Measurements from ENCODE around the gene MGAT4C. TPM values are rescaled to one million over a fixed set of nuclear protein-coding genes. Genes with fewer than 3 reads are reported as not detected.
A peak's percentile ranks its signal among the peaks of the same experiment; 100 is the strongest.
"Not testable (repeated sequence)": the region's sequence is repeated elsewhere in the genome, so short reads cannot be mapped to it uniquely, and the experiment has no call there.

The MGAT4C gene
- total RNA-seq = 10 to 100 TPM in 1 of 2 donors, 1 to 10 TPM in 1; 9.5 to 28.8 TPM
- polyA plus RNA-seq (ENCODE audit: insufficient read length in 2 of 2) = 10 to 100 TPM in 1 of 2 donors, 1 to 10 TPM in 1; 6.9 to 10.4 TPM
- long read RNA-seq, donor 1, full-length matches to known transcripts = 2 of 2 reads
- long read RNA-seq, donor 1, partial matches to known transcripts = 0 of 2 reads
- long read RNA-seq, donor 1, other reads (novel, unspliced or antisense) = 0 of 2 reads
- long read RNA-seq, donor 2, full-length matches to known transcripts = 1 of 1 reads
- long read RNA-seq, donor 2, partial matches to known transcripts = 0 of 1 reads
- long read RNA-seq, donor 2, other reads (novel, unspliced or antisense) = 0 of 1 reads
- long read RNA-seq, donor 3, full-length matches to known transcripts = 1 of 1 reads
- long read RNA-seq, donor 3, partial matches to known transcripts = 0 of 1 reads
- long read RNA-seq, donor 3, other reads (novel, unspliced or antisense) = 0 of 1 reads
- long read RNA-seq, donor 4 = 0 reads

- H3K36me3 ChIP-seq (ENCODE audit: control insufficient read depth, insufficient read depth, low read length) = no peaks in the 10 kb centered on the region
- H3K4me1 ChIP-seq (ENCODE audit: control insufficient read depth, insufficient read depth, low read length) = no peaks in the 10 kb centered on the region
- no peak within 1 kb of the TSS for H3K4me3 ChIP-seq (ENCODE audit: low read depth, low read length)
- 22% methylated on average over 3 of the region's 3 CpGs for WGBS (ENCODE audit: insufficient coverage)
- peak in 2 of 6 donors; percentile 38 to 79 for DNase-seq (ENCODE audit: low read depth in 4 of 6, low spot score in 6 of 6)
- no peaks in the 10 kb centered on the region for H3K9me3 ChIP-seq (ENCODE audit: control insufficient read depth, insufficient read depth, low read length)
- no peak within 1 kb of the TSS for H3K27ac ChIP-seq (ENCODE audit: low read depth, low read length)
- H3K27me3 ChIP-seq (ENCODE audit: control insufficient read depth, insufficient read depth, low read length) = no peaks in the 10 kb centered on the region
These were observed at the start of gene MGAT4C for GRCh38 chr12:86256163-86256562. MGAT4C (minus strand) TSS chr12:86256391.

DNA sequence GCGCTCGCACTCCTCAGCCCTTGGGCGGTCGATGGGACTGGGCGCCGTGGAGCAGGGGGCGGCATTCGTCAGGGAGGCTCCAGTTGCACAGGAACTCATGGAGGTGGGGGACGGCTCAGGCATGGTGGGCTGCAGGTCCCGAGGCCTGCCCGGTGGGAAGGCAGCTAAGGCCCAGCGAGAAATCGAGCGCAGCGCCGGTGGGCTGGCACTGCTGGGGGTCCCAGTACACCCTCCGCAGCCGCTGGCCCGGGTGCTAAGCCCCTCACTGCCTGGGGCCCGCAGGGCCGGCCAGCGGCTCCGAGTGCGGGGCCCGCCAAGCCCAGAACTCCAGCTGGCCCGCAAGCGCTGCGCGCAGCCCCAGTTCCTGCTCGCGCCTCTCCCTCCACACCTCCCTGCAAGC, 40.2 kb upstream of the MGAT4C start:
- H3K4me1 ChIP-seq (ENCODE audit: control insufficient read depth, insufficient read depth, low read length); H3K9me3 ChIP-seq (ENCODE audit: control insufficient read depth, insufficient read depth, low read length); H3K27ac ChIP-seq (ENCODE audit: low read depth, low read length); H3K4me3 ChIP-seq (ENCODE audit: low read depth, low read length); DNase-seq (ENCODE audit: low read depth in 4 of 6, low spot score in 6 of 6); H3K36me3 ChIP-seq (ENCODE audit: control insufficient read depth, insufficient read depth, low read length); H3K27me3 ChIP-seq (ENCODE audit: control insufficient read depth, insufficient read depth, low read length): not testable (repeated sequence)
- 96% methylated on average over 30 of the region's 31 CpGs for WGBS (ENCODE audit: insufficient coverage)

GRCh38 chr12:86293682-86294240, 37.6 kb upstream of the MGAT4C start:
- no peak overlapping the region for H3K27ac ChIP-seq (ENCODE audit: low read depth, low read length)
- WGBS (ENCODE audit: insufficient coverage) = 82% methylated on average over 1 of the region's 3 CpGs
- DNase-seq (ENCODE audit: low read depth in 4 of 6, low spot score in 6 of 6) = no peak

GRCh38 chr12:86292480-86292879, 36.3 kb upstream of the MGAT4C start:
- H3K36me3 ChIP-seq (ENCODE audit: control insufficient read depth, insufficient read depth, low read length) = no peaks in the 10 kb centered on the region
- no peaks in the 10 kb centered on the region for H3K27me3 ChIP-seq (ENCODE audit: control insufficient read depth, insufficient read depth, low read length)
- DNase-seq (ENCODE audit: low read depth in 4 of 6, low spot score in 6 of 6) = no peak
- no peaks in the 10 kb centered on the region for H3K4me1 ChIP-seq (ENCODE audit: control insufficient read depth, insufficient read depth, low read length)
- no peak overlapping the region for H3K4me3 ChIP-seq (ENCODE audit: low read depth, low read length)
- no CpG with 5 or more reads among the region's 3 CpGs for WGBS (ENCODE audit: insufficient coverage)
- no peaks in the 10 kb centered on the region for H3K9me3 ChIP-seq (ENCODE audit: control insufficient read depth, insufficient read depth, low read length)
- no peak overlapping the region for H3K27ac ChIP-seq (ENCODE audit: low read depth, low read length)

More at GRCh38 chr12:86293682-86294240, 37.6 kb upstream of the MGAT4C start:
- Histone ChIP-seq H3K9me3 (ENCODE audit: control insufficient read depth, insufficient read depth, low read length) (no peaks in the 10 kb centered on the region), H3K4me1 (ENCODE audit: control insufficient read depth, insufficient read depth, low read length) (no peaks in the 10 kb centered on the region), H3K27me3 (ENCODE audit: control insufficient read depth, insufficient read depth, low read length) (no peaks in the 10 kb centered on the region), H3K4me3 (ENCODE audit: low read depth, low read length) (no peak overlapping the region), H3K36me3 (ENCODE audit: control insufficient read depth, insufficient read depth, low read length) (no peaks in the 10 kb centered on the region)

GRCh38 chr12:86290615-86291014, 34.4 kb upstream of the MGAT4C start:
- no peaks in the 10 kb centered on the region for H3K27me3 ChIP-seq (ENCODE audit: control insufficient read depth, insufficient read depth, low read length)
- H3K9me3 ChIP-seq (ENCODE audit: control insufficient read depth, insufficient read depth, low read length) = no peaks in the 10 kb centered on the region
- no peaks in the 10 kb centered on the region for H3K36me3 ChIP-seq (ENCODE audit: control insufficient read depth, insufficient read depth, low read length)
- no peak overlapping the region for H3K27ac ChIP-seq (ENCODE audit: low read depth, low read length)
- WGBS (ENCODE audit: insufficient coverage) = 93% methylated on average over 2 of the region's 3 CpGs
- no peak for DNase-seq (ENCODE audit: low read depth in 4 of 6, low spot score in 6 of 6)
- H3K4me3 ChIP-seq (ENCODE audit: low read depth, low read length) = no peak overlapping the region
- H3K4me1 ChIP-seq (ENCODE audit: control insufficient read depth, insufficient read depth, low read length) = no peaks in the 10 kb centered on the region

GRCh38 chr12:86286119-86286518, 29.9 kb upstream of the MGAT4C start:
- no CpG with 5 or more reads among the region's 2 CpGs for WGBS (ENCODE audit: insufficient coverage)
- no peaks in the 10 kb centered on the region for H3K36me3 ChIP-seq (ENCODE audit: control insufficient read depth, insufficient read depth, low read length)
- peak in 1 of 6 donors; percentile 19 for DNase-seq (ENCODE audit: low read depth in 4 of 6, low spot score in 6 of 6)
- H3K9me3 ChIP-seq (ENCODE audit: control insufficient read depth, insufficient read depth, low read length) = no peaks in the 10 kb centered on the region
- H3K27me3 ChIP-seq (ENCODE audit: control insufficient read depth, insufficient read depth, low read length) = no peaks in the 10 kb centered on the region
- no peaks in the 10 kb centered on the region for H3K4me1 ChIP-seq (ENCODE audit: control insufficient read depth, insufficient read depth, low read length)
- H3K27ac ChIP-seq (ENCODE audit: low read depth, low read length) = no peak overlapping the region
- no peak overlapping the region for H3K4me3 ChIP-seq (ENCODE audit: low read depth, low read length)

GRCh38 chr12:86283620-86284019, 27.4 kb upstream of the MGAT4C start:
- peak in 2 of 6 donors; percentile 3 to 31 for DNase-seq (ENCODE audit: low read depth in 4 of 6, low spot score in 6 of 6)
- Histone ChIP-seq H3K9me3 (ENCODE audit: control insufficient read depth, insufficient read depth, low read length) (no peaks in the 10 kb centered on the region), H3K36me3 (ENCODE audit: control insufficient read depth, insufficient read depth, low read length) (no peaks in the 10 kb centered on the region), H3K4me1 (ENCODE audit: control insufficient read depth, insufficient read depth, low read length) (no peaks in the 10 kb centered on the region), H3K27ac (ENCODE audit: low read depth, low read length) (no peak overlapping the region), H3K27me3 (ENCODE audit: control insufficient read depth, insufficient read depth, low read length) (no peaks in the 10 kb centered on the region), H3K4me3 (ENCODE audit: low read depth, low read length) (no peak overlapping the region)
- WGBS (ENCODE audit: insufficient coverage) = no CpG with 5 or more reads among the region's 2 CpGs

DNA sequence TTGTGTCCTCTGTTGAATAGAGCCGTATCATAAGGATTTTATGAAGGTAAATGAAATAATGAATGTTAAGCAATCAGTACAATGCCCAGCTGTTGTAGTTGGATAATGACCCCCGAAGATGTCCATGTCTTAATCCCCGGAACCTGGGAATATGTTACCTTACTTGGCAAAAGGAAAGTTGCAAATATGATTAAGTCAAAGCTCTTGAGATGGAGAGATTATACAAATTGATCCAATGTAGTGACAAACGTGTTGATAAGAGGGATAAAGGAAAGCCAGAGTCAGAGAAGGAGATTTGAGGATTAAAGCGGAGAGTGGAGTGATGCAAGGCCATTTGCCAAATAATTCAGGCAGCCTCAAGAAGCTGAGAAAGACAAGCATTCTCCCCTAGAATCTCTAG, 19.2 kb upstream of the MGAT4C start:
- H3K27me3 ChIP-seq (ENCODE audit: control insufficient read depth, insufficient read depth, low read length) = no peaks in the 10 kb centered on the region
- WGBS (ENCODE audit: insufficient coverage) = 96% methylated on average over 4 of the region's 5 CpGs
- no peak for DNase-seq (ENCODE audit: low read depth in 4 of 6, low spot score in 6 of 6)
- H3K4me1 ChIP-seq (ENCODE audit: control insufficient read depth, insufficient read depth, low read length) = no peaks in the 10 kb centered on the region
- H3K9me3 ChIP-seq (ENCODE audit: control insufficient read depth, insufficient read depth, low read length) = no peaks in the 10 kb centered on the region
- H3K4me3 ChIP-seq (ENCODE audit: low read depth, low read length) = no peak overlapping the region
- no peak overlapping the region for H3K27ac ChIP-seq (ENCODE audit: low read depth, low read length)
- no peaks in the 10 kb centered on the region for H3K36me3 ChIP-seq (ENCODE audit: control insufficient read depth, insufficient read depth, low read length)

GRCh38 chr12:86265329-86265695, 9.1 kb upstream of the MGAT4C start:
- no peak for DNase-seq (ENCODE audit: low read depth in 4 of 6, low spot score in 6 of 6)
- Histone ChIP-seq H3K4me1 (ENCODE audit: control insufficient read depth, insufficient read depth, low read length) (peaks cover 11% of the 10 kb centered on the region), H3K27ac (ENCODE audit: low read depth, low read length) (no peak overlapping the region), H3K27me3 (ENCODE audit: control insufficient read depth, insufficient read depth, low read length) (peaks cover 3% of the 10 kb centered on the region), H3K4me3 (ENCODE audit: low read depth, low read length) (no peak overlapping the region), H3K36me3 (ENCODE audit: control insufficient read depth, insufficient read depth, low read length) (no peaks in the 10 kb centered on the region), H3K9me3 (ENCODE audit: control insufficient read depth, insufficient read depth, low read length) (no peaks in the 10 kb centered on the region)
- 77% methylated on average over 5 of the region's 5 CpGs for WGBS (ENCODE audit: insufficient coverage)

Measured in spinal cord (tissue), 10 donors.